ENCODE measurements around the gene STAT5A.

- TF ChIP-seq POLR2A (IDR thresholded peaks at IDR 0.05): no peak
- TF ChIP-seq CTCF (IDR thresholded peaks at IDR 0.05): peak; percentile 96 to 100 (median 98)
Measured at GRCh38 chr17:42322382-42323267, 34.3 kb downstream of the STAT5A start.

All from thyroid gland (tissue), 4 donors.